Inflammatory macrophage treated with lipopolysaccharide for 4 hours (primary cell): ENCODE measurements around the gene ZBTB22.
A peak's percentile ranks its signal among the peaks of the same experiment; 100 is the strongest.
"Not testable (repeated sequence)": the region's sequence is repeated elsewhere in the genome, so short reads cannot be mapped to it uniquely, and the experiment has no call there.

ENCODE experiments used
- DNase-seq: peaks from one replicate; pipeline ENCODE4 v3.0.0-alpha.2; 2020

The ZBTB22 gene, protein sequence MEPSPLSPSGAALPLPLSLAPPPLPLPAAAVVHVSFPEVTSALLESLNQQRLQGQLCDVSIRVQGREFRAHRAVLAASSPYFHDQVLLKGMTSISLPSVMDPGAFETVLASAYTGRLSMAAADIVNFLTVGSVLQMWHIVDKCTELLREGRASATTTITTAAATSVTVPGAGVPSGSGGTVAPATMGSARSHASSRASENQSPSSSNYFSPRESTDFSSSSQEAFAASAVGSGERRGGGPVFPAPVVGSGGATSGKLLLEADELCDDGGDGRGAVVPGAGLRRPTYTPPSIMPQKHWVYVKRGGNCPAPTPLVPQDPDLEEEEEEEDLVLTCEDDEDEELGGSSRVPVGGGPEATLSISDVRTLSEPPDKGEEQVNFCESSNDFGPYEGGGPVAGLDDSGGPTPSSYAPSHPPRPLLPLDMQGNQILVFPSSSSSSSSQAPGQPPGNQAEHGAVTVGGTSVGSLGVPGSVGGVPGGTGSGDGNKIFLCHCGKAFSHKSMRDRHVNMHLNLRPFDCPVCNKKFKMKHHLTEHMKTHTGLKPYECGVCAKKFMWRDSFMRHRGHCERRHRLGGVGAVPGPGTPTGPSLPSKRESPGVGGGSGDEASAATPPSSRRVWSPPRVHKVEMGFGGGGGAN

DNA sequence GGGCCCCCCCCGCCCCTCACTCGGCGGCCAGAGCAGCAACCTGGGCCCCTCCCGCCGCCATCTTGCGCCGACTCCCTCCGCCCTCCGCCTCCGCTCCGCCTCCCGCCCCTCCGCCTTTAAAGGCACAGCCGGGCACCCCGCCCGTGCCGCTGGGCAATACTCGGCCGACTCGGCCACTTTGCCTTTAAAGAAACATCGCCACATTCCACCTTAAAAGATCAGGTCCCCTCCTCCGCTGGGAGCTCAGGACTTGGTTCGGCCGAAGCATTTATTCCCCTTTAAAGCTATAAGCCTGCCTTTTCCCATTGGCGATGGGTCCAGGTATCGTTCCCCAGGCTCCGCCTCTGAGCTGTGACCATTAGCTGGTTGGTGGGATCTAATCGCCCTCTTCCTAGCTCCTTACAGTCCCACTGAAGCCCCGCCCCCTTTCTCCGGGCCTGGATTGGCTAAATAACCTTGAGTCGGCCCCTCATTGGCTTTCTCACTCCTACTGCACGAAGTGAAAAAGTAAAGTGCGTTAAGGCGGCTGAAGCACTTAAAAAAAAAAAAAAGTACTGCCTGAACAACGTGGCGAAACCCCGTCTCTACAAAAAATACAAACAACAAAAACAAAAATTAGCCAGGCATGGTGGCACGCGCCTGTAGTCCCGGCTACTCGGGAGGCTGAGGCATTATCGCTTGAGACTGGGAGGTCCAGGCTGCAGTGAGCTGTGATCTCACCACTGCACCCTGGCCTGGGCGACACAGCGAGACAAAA, at the start of gene ZBTB22:
ZBTB22 (minus strand) TSS at position 76 of the 757 bp plus-strand sequence. CDS start 828 bp downstream, outside the sequence.
- DNase-seq, result peak; percentile 98

GRCh38 chr6:33367009-33367714, 49.6 kb upstream of the ZBTB22 start:
- DNase-seq, result no peak

- DNase-seq, result not testable (repeated sequence)
Observed at GRCh38 chr6:33365206-33365971, 47.8 kb upstream of the ZBTB22 start.

DNA sequence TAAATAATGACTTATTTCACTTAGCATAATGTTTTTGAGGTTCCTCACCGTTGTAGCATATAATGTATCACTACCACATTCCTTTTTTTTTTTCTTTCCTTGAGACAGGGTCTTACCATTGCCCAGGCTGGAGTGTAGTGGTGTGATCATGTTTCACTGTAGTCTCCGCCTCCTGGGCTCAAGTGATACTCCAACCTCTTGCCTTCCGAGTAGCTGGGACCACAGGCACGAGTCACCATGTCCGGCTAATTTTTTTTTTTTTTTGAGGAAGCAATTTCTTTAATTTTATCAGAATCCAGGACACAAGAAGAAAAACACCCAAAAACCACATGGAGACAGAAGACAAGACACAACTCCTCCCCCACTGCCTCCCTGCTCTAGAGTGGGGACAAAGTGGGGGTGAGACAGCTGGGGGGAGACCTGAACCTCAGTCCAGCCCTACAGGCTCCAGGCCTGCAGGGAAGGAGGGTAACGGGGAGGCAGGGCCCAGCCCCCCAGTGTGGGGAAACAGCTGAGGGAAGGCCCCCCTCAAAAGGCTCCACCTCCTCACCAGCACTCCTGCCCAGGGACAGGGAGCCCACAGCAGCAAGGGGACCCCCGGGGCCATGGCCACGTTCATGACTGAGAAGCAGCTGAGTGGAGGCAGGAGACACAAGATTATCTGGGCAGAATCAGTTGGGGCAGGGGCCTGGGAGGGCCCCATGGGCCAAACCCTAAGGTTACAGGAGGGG, 47.1 kb upstream of the ZBTB22 start:
- peak; percentile 43 for DNase-seq

DNA sequence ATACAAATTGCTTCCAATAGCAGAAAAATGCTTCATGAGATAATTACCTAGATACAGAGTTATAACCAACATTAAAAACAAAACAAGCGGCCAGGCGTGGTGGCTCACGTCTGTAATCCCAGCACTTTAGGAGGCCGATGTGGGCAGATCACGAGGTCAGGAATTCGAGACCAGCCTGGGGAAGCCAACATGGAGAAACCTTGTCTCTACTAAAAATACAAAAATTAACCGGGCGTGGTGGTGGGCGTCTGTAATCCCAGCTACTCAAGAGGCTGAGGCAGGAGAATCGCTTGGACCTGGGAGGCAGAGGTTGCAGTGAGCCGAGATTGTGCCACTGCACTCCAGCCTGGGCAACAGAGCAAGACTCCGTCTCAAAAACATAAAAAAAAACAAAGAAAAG, 45.9 kb upstream of the ZBTB22 start:
- DNase-seq, result not testable (repeated sequence)

- no peak for DNase-seq
Observed at GRCh38 chr6:33359331-33359730, 41.8 kb upstream of the ZBTB22 start.

- not testable (repeated sequence) for DNase-seq
Observed at GRCh38 chr6:33357160-33357871, 39.8 kb upstream of the ZBTB22 start.

GRCh38 chr6:33356295-33356694, 38.8 kb upstream of the ZBTB22 start:
- no peak for DNase-seq

DNA sequence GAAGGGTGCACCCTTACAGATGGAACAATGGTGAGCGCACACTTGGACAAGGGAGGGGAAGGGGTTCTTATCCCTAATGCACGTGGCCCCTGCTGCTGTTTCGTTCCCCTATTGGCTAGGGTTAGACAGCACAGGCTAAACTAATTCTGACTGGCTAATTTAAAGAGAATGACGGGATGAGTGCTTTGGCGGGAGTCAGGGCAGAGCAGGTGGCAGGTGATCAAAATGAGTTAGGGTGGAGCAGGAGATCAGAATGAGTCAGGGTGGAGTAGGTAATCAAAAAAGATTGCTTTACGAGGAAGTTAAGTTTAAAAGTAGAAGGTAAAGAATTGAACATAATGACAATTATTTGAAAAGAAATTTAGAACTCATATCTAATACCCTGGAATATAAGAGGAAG, 38.3 kb upstream of the ZBTB22 start:
- not testable (repeated sequence) for DNase-seq

GRCh38 chr6:33347816-33348215, 30.3 kb upstream of the ZBTB22 start:
- no peak for DNase-seq

DNA sequence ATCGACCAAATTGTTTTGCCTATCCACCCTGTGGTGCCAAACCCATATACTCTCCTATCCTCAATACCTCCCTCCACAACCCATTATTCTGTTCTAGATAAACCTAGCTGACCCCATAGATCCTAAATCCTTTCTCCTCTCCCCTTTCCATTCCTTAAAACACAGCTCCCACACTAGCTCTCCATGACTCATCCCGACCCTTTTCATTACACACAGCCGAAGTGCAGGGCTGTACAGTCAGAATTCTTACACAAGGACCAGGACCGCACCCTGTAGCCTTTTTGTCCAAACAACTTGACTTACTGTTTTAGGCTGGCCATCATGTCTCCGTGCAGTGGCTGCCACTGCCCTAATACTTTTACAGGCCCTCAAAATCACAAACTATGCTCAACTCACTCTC, 29.4 kb upstream of the ZBTB22 start:
- peak; percentile 2 for DNase-seq

DNA sequence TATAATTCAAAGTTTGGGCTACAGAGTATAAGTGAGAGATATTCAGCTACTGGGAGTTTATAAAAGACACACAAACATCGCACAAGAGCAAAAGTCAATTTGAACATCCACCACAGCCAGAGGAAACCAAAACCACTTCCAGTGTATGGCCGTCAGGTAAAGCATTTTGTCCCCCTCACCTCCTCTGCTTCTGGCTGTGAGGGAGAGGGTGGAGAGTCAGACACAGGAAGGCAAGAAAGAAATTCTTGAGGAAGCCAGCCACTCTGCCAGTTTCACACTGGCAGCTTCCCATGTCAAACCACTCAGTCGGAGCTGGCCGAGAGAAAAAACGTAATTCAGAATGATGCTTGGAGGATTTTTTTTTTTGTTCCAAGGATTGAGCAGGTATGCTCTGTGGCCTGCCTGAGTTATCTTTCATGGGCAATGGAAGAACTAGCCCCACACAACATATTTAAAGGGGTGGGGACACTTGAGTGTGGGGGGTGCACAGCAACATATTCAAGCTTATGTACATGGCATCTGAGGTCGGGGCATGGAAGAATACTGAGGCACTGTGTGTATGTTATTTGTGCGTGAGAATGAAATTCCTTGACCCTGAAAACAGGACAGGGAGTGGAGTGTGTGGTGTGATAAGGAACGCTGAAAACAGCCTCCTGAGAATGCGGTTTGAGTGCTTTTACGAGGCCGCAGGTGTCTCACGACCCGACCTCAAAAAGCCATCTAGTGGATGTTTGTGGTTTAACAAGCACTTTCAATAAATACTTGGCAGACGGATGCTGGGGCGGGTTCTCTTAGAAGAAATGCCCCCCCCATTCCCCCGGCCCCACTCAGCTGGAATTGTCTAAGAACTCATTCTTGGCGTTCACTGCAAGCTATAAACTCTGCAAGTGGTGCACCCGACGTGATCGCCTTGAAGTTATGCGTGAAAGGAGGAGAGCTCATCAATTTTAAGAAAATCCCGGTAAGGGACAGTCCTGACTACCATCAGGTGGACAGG, 27.5 kb upstream of the ZBTB22 start:
- peak; percentile 60 for DNase-seq

GRCh38 chr6:33343953-33344611, 26.5 kb upstream of the ZBTB22 start:
- DNase-seq, result no peak

DNA sequence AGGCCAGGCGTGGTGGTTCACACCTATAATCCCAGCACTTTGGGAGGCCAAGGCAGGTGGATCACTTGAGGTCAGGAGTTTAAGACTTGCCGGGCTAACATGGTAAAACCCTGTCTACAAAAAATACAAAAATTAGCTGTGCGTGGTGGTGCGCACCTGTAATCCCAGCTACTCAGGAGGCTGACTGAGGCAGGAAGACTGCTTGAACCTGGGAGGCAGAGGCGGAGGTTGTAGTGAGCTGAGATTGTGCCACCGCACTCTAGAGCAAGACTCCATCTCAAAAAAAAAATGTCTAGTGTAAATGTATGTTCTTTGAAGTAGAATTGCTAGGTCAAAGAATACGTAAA, 26.0 kb upstream of the ZBTB22 start:
- not testable (repeated sequence) for DNase-seq

GRCh38 chr6:33339193-33339592, 21.6 kb upstream of the ZBTB22 start:
- peak; percentile 26 for DNase-seq

GRCh38 chr6:33336495-33336894, 19.0 kb upstream of the ZBTB22 start:
- DNase-seq, result no peak

DNA sequence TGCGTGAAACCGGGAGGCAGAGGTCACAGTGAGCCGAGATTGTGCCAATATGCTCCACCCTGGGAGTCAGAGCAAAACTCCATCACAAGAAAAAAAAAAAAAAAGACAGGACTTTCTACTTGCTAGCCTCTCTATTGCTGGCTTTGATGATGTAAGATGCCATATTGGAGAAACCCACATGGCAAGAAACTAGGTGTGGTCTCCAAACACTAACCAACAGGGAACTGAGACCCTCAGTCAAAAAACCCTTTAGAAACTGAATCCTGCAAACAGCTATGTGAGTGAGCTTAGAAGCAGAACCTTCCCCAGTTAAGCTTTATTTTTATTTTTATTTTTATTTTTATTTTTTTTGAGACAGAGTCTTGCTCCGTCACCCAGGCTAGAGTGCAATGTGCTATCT, 18.4 kb upstream of the ZBTB22 start:
- DNase-seq, result peak; percentile 27

GRCh38 chr6:33333666-33334065, 16.1 kb upstream of the ZBTB22 start:
- DNase-seq, result peak; percentile 70

- DNase-seq, result peak; percentile 37
Observed at GRCh38 chr6:33330736-33331135, 13.2 kb upstream of the ZBTB22 start.
